DOHH2 (cell line): Measurements from ENCODE around the gene ATG9B.

Experiments used
- EZH2phosphoT487 ChIP-seq: fragments of 200-600 bp; sonication (generic); IDR thresholded peaks from 2 replicates; pipeline ENCODE4 v1.6.1; 2017; ENCODE audit warnings: borderline replicate concordance, mild to moderate bottlenecking, antibody characterized with exemption, low read length, moderate library complexity, mixed read lengths
- TF ChIP-seq, protein P1 (sequence below): fragments of 200-600 bp; sonication (generic); IDR thresholded peaks from one replicate; pipeline ENCODE4 v1.5.1; 2014; ENCODE audit warnings: antibody characterized with exemption, mild to moderate bottlenecking, low read depth, low read length; ENCODE audit not compliant: poor library complexity, severe bottlenecking

DNA sequence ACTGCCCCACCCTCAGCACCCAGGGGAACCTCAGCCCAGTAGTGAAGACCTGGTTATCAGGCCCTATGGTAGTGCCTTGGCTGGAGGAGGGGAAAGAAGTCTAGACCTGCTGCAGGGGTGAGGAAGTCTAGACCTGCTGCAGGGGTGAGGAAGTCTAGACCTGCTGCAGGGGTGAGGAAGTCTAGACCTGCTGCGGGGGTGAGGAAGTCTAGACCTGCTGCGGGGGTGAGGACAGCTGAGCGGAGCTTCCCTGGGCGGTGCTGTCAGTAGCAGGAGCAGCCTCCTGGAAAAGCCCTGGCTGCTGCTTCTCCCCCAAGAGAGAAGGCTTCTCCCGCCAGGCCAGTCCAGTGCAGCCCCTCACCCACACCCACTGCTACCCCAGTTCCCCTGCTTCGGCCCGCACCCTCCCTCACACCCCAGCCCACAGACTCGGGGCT, 27.2 kb downstream of the ATG9B start:
- TF ChIP-seq EZH2phosphoT487: no peak
- TF ChIP-seq, protein P1, sequence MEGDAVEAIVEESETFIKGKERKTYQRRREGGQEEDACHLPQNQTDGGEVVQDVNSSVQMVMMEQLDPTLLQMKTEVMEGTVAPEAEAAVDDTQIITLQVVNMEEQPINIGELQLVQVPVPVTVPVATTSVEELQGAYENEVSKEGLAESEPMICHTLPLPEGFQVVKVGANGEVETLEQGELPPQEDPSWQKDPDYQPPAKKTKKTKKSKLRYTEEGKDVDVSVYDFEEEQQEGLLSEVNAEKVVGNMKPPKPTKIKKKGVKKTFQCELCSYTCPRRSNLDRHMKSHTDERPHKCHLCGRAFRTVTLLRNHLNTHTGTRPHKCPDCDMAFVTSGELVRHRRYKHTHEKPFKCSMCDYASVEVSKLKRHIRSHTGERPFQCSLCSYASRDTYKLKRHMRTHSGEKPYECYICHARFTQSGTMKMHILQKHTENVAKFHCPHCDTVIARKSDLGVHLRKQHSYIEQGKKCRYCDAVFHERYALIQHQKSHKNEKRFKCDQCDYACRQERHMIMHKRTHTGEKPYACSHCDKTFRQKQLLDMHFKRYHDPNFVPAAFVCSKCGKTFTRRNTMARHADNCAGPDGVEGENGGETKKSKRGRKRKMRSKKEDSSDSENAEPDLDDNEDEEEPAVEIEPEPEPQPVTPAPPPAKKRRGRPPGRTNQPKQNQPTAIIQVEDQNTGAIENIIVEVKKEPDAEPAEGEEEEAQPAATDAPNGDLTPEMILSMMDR: no peak
